Stimulated activated memory B cell treated with anti-CD40 and anti-IgM and Interleukin-4, amounts not matched to agents 10 μg/mL and 1 μg/mL and 100 μg/mL, for 72 hours (primary cell): ENCODE data around the gene GADD45G.

Source experiments
- ATAC-seq: fragments of 150-1000 bp; cut with Tn5 transposase; 2 replicates; pipeline ENCODE4 v1.10.0; 2021
- H3K27ac Mint-ChIP-seq: one replicate; pipeline ENCODE4 v1.8.0; 2022; ENCODE audit warnings: mild to moderate bottlenecking, mixed read lengths
- H3K27me3 Mint-ChIP-seq: one replicate; pipeline ENCODE4 v1.8.0; 2022; ENCODE audit warnings: mixed read lengths
- H3K36me3 Mint-ChIP-seq: one replicate; pipeline ENCODE4 v1.8.0; 2022; ENCODE audit warnings: mixed read lengths
- H3K4me1 Mint-ChIP-seq: one replicate; pipeline ENCODE4 v1.8.0; 2022; ENCODE audit warnings: mixed read lengths
- H3K4me3 Mint-ChIP-seq: one replicate; pipeline ENCODE4 v1.8.0; 2022; ENCODE audit warnings: mild to moderate bottlenecking, moderate library complexity, mixed read lengths
- H3K9me3 Mint-ChIP-seq: one replicate; pipeline ENCODE4 v1.8.0; 2022; ENCODE audit warnings: mixed read lengths

The GADD45G gene

GRCh38 chr9:89612566-89613278 lies 7.9 kb downstream of the GADD45G start:
- no peaks in the 10 kb centered on the region for H3K36me3 Mint-ChIP-seq
- no peak for ATAC-seq

GRCh38 chr9:89613912-89614892 lies 9.4 kb downstream of the GADD45G start:
- Mint-ChIP-seq H3K27ac (no peak overlapping the region), H3K9me3 (peaks cover 12% of the 10 kb centered on the region), H3K4me3 (no peak overlapping the region), H3K36me3 (no peaks in the 10 kb centered on the region), H3K4me1 (no peaks in the 10 kb centered on the region), H3K27me3 (peaks cover 41% of the 10 kb centered on the region)
- ATAC-seq = no peak

More at GRCh38 chr9:89612566-89613278, 7.9 kb downstream of the GADD45G start:
- no peak overlapping the region for H3K27ac Mint-ChIP-seq
- peaks cover 41% of the 10 kb centered on the region for H3K27me3 Mint-ChIP-seq
- no peak overlapping the region for H3K4me3 Mint-ChIP-seq
- no peaks in the 10 kb centered on the region for H3K4me1 Mint-ChIP-seq
- peaks cover 8% of the 10 kb centered on the region for H3K9me3 Mint-ChIP-seq

- Mint-ChIP-seq H3K4me3 (no peak overlapping the region), H3K27ac (no peak overlapping the region), H3K9me3 (peaks cover 12% of the 10 kb centered on the region), H3K36me3 (no peaks in the 10 kb centered on the region), H3K27me3 (peaks cover 30% of the 10 kb centered on the region), H3K4me1 (no peaks in the 10 kb centered on the region)
- no peak for ATAC-seq
These were observed 10.8 kb downstream of the GADD45G start for GRCh38 chr9:89615661-89616060.

GRCh38 chr9:89616411-89616810 lies 11.6 kb downstream of the GADD45G start:
- Mint-ChIP-seq H3K27me3 (peaks cover 25% of the 10 kb centered on the region), H3K9me3 (peaks cover 12% of the 10 kb centered on the region), H3K27ac (no peak overlapping the region), H3K4me1 (no peaks in the 10 kb centered on the region), H3K36me3 (no peaks in the 10 kb centered on the region), H3K4me3 (no peak overlapping the region)
- ATAC-seq = no peak

DNA sequence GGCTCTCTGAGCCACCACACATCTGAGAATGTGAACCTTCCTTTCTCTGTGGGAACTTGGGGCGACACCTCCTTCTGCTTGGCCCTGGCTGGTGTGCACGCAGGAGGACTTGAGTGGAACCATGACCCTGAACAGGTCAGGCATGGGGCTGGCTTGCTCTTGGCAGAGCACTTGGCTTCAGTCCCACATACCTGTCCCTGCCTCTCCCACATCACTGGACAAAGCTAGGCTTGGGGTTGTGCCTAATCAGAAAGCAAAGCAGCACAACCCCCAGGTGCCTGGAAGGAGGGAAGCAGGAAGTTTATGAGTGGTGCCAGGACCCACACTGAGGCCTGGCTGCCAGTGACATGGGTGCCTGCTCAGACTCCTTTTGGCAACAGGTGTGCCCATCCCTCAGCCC lies 13.2 kb downstream of the GADD45G start:
- H3K4me3 Mint-ChIP-seq = no peak overlapping the region
- peaks cover 12% of the 10 kb centered on the region for H3K27me3 Mint-ChIP-seq
- H3K36me3 Mint-ChIP-seq = no peaks in the 10 kb centered on the region
- no peak for ATAC-seq
- H3K4me1 Mint-ChIP-seq = no peaks in the 10 kb centered on the region
- H3K9me3 Mint-ChIP-seq = peaks cover 4% of the 10 kb centered on the region
- H3K27ac Mint-ChIP-seq = no peak overlapping the region

GRCh38 chr9:89619019-89619418 lies 14.2 kb downstream of the GADD45G start:
- Mint-ChIP-seq H3K27ac (no peak overlapping the region), H3K4me3 (no peak overlapping the region), H3K9me3 (peaks cover 4% of the 10 kb centered on the region), H3K27me3 (peaks cover 15% of the 10 kb centered on the region), H3K4me1 (no peaks in the 10 kb centered on the region), H3K36me3 (no peaks in the 10 kb centered on the region)
- no peak for ATAC-seq

- H3K36me3 Mint-ChIP-seq = no peaks in the 10 kb centered on the region
- peaks cover 20% of the 10 kb centered on the region for H3K27me3 Mint-ChIP-seq
- ATAC-seq = no peak
- no peaks in the 10 kb centered on the region for H3K4me1 Mint-ChIP-seq
- peaks cover 4% of the 10 kb centered on the region for H3K9me3 Mint-ChIP-seq
- H3K4me3 Mint-ChIP-seq = no peak overlapping the region
- H3K27ac Mint-ChIP-seq = no peak overlapping the region
These were observed 14.8 kb downstream of the GADD45G start for GRCh38 chr9:89619424-89620138.

- Mint-ChIP-seq H3K9me3 (peaks cover 4% of the 10 kb centered on the region), H3K36me3 (no peaks in the 10 kb centered on the region), H3K4me1 (no peaks in the 10 kb centered on the region), H3K27ac (no peak overlapping the region), H3K4me3 (no peak overlapping the region), H3K27me3 (peaks cover 25% of the 10 kb centered on the region)
- no peak for ATAC-seq
These were observed 16.2 kb downstream of the GADD45G start for GRCh38 chr9:89621031-89621430.

GRCh38 chr9:89621676-89622075 lies 16.9 kb downstream of the GADD45G start:
- ATAC-seq = no peak
- Mint-ChIP-seq H3K27me3 (peaks cover 27% of the 10 kb centered on the region), H3K9me3 (peaks cover 4% of the 10 kb centered on the region)

DNA sequence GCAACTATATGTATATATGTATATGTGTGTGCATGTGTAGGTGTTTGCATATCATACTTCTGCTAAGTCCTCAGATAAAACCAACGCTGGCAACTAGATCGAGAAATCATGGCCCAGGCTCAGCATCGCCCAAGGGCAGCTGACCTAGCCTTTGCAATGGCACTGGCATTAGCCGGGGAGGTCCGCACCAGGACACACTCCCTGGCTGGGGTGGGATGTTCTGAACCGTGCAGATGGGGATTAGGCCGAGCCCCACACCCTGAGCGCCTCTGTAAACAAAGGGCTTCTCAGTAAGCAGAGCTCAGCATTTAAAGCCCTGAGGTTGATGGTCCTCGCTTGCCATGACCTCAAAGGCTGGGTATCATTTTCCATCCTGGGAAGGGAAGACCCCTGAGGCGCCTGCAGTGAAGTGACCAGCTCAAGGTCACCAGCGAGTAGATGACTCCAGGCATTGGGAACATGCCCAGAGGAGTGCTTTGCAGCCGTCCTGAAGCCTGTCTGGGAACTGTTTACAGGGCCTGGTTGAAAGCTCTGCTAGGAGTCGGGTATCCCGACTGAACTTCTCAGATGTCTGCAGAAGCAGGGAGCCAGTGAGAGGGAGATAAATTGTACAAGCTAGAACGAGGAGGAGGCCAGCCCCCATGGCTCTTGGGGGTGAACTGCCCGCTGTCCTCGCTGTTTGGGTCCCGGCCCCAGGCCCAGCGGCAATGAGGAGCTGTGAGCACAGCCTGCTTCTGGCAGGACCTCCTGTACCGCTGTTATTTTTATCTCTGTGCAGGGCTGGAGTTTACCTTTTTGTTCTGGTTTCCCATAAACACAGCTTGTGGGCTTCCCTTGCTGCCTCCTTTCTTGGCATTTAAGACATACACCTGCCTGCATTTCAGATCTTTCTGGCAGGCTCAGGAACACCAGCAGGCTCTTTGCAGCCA lies 18.4 kb downstream of the GADD45G start:
- ATAC-seq = no peak
- no peak overlapping the region for H3K4me3 Mint-ChIP-seq
- H3K9me3 Mint-ChIP-seq = peaks cover 4% of the 10 kb centered on the region
- no peaks in the 10 kb centered on the region for H3K36me3 Mint-ChIP-seq
- H3K4me1 Mint-ChIP-seq = no peaks in the 10 kb centered on the region
- no peak overlapping the region for H3K27ac Mint-ChIP-seq
- peaks cover 38% of the 10 kb centered on the region for H3K27me3 Mint-ChIP-seq

More at GRCh38 chr9:89621676-89622075, 16.9 kb downstream of the GADD45G start:
- no peak overlapping the region for H3K4me3 Mint-ChIP-seq
- H3K36me3 Mint-ChIP-seq = no peaks in the 10 kb centered on the region
- H3K27ac Mint-ChIP-seq = no peak overlapping the region
- H3K4me1 Mint-ChIP-seq = no peaks in the 10 kb centered on the region

GRCh38 chr9:89623925-89624420 lies 19.2 kb downstream of the GADD45G start:
- Mint-ChIP-seq H3K9me3 (no peaks in the 10 kb centered on the region), H3K4me1 (no peaks in the 10 kb centered on the region), H3K27me3 (peaks cover 38% of the 10 kb centered on the region), H3K4me3 (no peak overlapping the region), H3K27ac (no peak overlapping the region), H3K36me3 (no peaks in the 10 kb centered on the region)
- peak; percentile 28 for ATAC-seq

DNA sequence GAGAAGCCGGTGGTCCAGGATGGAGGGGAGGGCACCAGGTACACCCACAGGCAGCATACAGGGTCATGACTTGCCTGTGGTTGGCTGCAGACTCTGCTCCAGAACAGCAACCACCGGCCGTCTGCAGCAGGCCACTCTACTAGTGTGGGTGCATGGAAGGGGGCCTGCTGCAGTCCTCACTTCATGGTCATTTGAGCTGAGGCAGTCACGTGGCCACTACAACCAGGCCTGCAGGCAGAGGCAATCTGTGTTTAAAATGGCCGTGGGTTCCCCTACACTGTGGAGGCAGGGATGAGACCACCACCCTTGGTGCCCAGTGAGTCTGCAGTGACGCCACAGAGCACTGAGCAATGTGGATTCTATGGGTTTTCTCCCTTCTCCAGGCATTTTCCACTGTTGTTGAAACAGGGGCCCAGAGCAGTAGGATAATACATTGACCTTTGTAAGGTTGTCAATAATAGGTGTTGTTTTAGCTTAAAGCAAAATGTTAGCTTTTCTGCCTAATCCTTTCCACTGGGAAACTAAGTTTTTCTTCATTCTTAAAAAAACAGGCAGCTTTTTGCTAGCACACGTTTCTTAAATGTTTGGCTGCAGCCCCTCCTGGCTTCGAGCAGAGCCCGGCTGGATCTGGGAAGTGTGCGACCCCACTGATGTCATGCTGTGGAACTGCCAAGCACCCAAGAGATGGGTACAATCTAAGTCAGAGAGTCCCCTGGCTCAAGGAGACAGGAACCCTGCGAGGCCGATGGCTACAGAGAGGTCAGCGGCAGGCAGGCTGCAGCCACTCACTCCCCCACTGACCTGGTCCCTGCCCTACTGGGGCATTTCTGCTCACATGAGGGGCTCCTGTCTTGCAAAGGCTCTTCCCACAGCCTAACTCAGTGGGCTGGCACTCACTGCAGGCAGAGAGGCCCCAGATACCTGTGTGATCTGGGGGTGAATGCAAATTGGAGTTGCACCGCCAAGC lies 21.2 kb downstream of the GADD45G start:
- Mint-ChIP-seq H3K27ac (no peak overlapping the region), H3K27me3 (peaks cover 38% of the 10 kb centered on the region), H3K4me3 (no peak overlapping the region), H3K9me3 (no peaks in the 10 kb centered on the region), H3K4me1 (no peaks in the 10 kb centered on the region), H3K36me3 (no peaks in the 10 kb centered on the region)
- no peak for ATAC-seq

DNA sequence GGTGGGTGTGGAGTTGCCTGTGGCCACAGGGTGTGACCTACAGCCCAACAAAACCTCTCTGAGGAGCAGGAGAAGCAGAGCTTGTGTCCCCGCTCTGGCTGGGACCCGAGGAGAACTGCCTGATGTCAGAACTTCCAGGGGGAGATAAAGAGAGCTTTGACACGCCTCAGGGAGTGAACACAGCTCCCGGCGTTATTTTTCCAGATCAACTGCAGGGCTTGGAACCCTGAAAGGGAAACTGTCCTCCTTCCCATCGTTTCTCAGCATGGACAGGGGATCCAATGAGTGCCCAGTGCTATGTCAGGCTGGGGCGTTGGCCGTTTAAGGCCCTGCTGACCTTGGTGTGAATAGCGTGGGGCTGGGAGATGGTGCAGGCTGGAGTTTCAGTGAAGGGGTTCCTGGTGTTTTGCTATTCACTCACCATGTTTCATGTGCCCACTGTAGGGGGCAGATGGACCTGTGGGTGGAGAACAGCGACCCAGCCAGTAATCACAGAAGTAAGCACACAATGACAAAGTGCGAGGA lies 22.0 kb downstream of the GADD45G start:
- H3K9me3 Mint-ChIP-seq = no peaks in the 10 kb centered on the region
- no peaks in the 10 kb centered on the region for H3K4me1 Mint-ChIP-seq
- H3K27ac Mint-ChIP-seq = no peak overlapping the region
- no peaks in the 10 kb centered on the region for H3K36me3 Mint-ChIP-seq
- ATAC-seq = no peak
- peaks cover 38% of the 10 kb centered on the region for H3K27me3 Mint-ChIP-seq
- H3K4me3 Mint-ChIP-seq = no peak overlapping the region
